Naive thymus-derived CD4-positive, alpha-beta T cell (primary cell): ENCODE data around the gene OSGEP. TPM values are rescaled to one million over a fixed set of nuclear protein-coding genes. Genes with fewer than 3 reads are reported as not detected.
"Not testable (repeated sequence)": the region's sequence is repeated elsewhere in the genome, so short reads cannot be mapped to it uniquely, and the experiment has no call there.

Source experiments
- ATAC-seq: fragments of 150-1000 bp; cut with Tn5 transposase; 2 replicates; pipeline ENCODE4 v1.10.0; 2021; ENCODE audit warnings: mild to moderate bottlenecking, moderate library complexity
- CTCF ChIA-PET: fragments of 350-600 bp; sonication (Branson Sonifier 250); formaldehyde crosslinking; loops from one replicate; lab custom pipeline; 2021; ENCODE audit warnings: antibody characterized with exemption; lab: Charles Lee
- POLR2A ChIA-PET: fragments of 350-600 bp; sonication (Branson Sonifier 250); formaldehyde crosslinking; loops from one replicate; lab custom pipeline; 2021; ENCODE audit warnings: antibody characterized with exemption, inconsistent platforms; lab: Charles Lee
- DNase-seq, 9 donors: peaks; one replicate each; pipeline versions ENCODE4 v3.0.0 to v3.0.0-alpha.2; 2020 to 2022; ENCODE audit warnings: mixed read lengths in 1 of 9
- H3K27ac ChIP-seq: one replicate; pipeline ENCODE4 v1.7.0; 2013; ENCODE audit warnings: mild to moderate bottlenecking, low read depth, low read length, moderate library complexity
- H3K27me3 ChIP-seq, 2 donors: one replicate each; pipeline ENCODE4 v1.7.0; 2013; ENCODE audit warnings: low read length in 2 of 2, mild to moderate bottlenecking in 2 of 2, moderate library complexity in 2 of 2; ENCODE audit not compliant: control insufficient read depth in 2 of 2, insufficient read depth in 2 of 2
- H3K36me3 ChIP-seq, 3 experiments: 1 replicate in 2 of 3; 2 replicates in 1 of 3; pipeline ENCODE4 v1.7.0; 2013; ENCODE audit warnings: low read length in 3 of 3, mild to moderate bottlenecking in 3 of 3, moderate library complexity in 1 of 3; ENCODE audit not compliant: insufficient read depth in 3 of 3, control insufficient read depth in 2 of 3
- H3K4me1 ChIP-seq, 2 donors: one replicate each; pipeline ENCODE4 v1.7.0; 2013; ENCODE audit warnings: low read length in 2 of 2, mild to moderate bottlenecking in 2 of 2, moderate library complexity in 1 of 2; ENCODE audit not compliant: control insufficient read depth in 2 of 2, insufficient read depth in 2 of 2
- H3K4me3 ChIP-seq: 2 replicates; pipeline ENCODE4 v1.7.0; 2013; ENCODE audit warnings: mild to moderate bottlenecking, low read length
- H3K9me3 ChIP-seq, 3 experiments: 1 replicate in 2 of 3; 2 replicates in 1 of 3; pipeline ENCODE4 v1.7.0; 2013; ENCODE audit warnings: low read length in 3 of 3; ENCODE audit not compliant: control insufficient read depth in 2 of 3
- H3K27ac Mint-ChIP-seq, 9 donors: one replicate each; pipeline ENCODE4 v1.8.0; 2020 to 2022; ENCODE audit warnings: mixed read lengths in 9 of 9, mild to moderate bottlenecking in 8 of 9, moderate library complexity in 5 of 9, inconsistent platforms in 2 of 9
- H3K27me3 Mint-ChIP-seq, 5 donors: one replicate each; pipeline ENCODE4 v1.8.0; 2021 to 2022; ENCODE audit warnings: mixed read lengths in 5 of 5, mild to moderate bottlenecking in 1 of 5
- H3K36me3 Mint-ChIP-seq, 5 donors: one replicate each; pipeline ENCODE4 v1.8.0; 2020 to 2022; ENCODE audit warnings: mixed read lengths in 5 of 5, mild to moderate bottlenecking in 3 of 5, inconsistent platforms in 1 of 5
- H3K4me1 Mint-ChIP-seq, 7 donors: one replicate each; pipeline ENCODE4 v1.8.0; 2020 to 2022; ENCODE audit warnings: mixed read lengths in 7 of 7, mild to moderate bottlenecking in 3 of 7, inconsistent platforms in 1 of 7
- H3K4me3 Mint-ChIP-seq, 10 donors: one replicate each; pipeline ENCODE4 v1.8.0; 2020 to 2022; ENCODE audit warnings: mild to moderate bottlenecking in 10 of 10, mixed read lengths in 10 of 10, moderate library complexity in 6 of 10, inconsistent platforms in 2 of 10
- H3K9me3 Mint-ChIP-seq, 11 donors: one replicate each; pipeline ENCODE4 v1.8.0; 2020 to 2022; ENCODE audit warnings: mixed read lengths in 11 of 11, mild to moderate bottlenecking in 4 of 11, inconsistent platforms in 1 of 11, moderate library complexity in 1 of 11
- intact Hi-C, 2 donors: fragments of 100-400 bp; cut with micrococcal nuclease; formaldehyde crosslinking; loops; one replicate each; pipeline ENCODE4 v1.15.1; 2023
- polyA plus RNA-seq, 2 donors: library from polyadenylated mRNA; unstranded; fragments of 300-500 nt; fragmentation: Illumina TruSeq; gene quantifications; one replicate each; pipeline ENCODE4 v1.2.3, GENCODE V29; 2021
- total RNA-seq, 6 experiments: library from RNA in 5 of 6; stranded (reverse) in 5 of 6; gene quantifications; 1 replicate in 5 of 6; 2 replicates in 1 of 6; pipeline ENCODE4 v1.2.3 and lab custom pipeline; 2021 to 2026

Gene OSGEP
- total and polyA plus RNA-seq, 7 experiments from 2014 or later = 30.8 to 77.2 (median 54.9) TPM

- H3K27me3 ChIP-seq = no peaks in the 10 kb centered on the region
Observed at GRCh38 chr14:20455355-20456300, 1.0 kb upstream of the OSGEP start.

GRCh38 chr14:20452831-20453230 lies 1.8 kb downstream of the OSGEP start:
- H3K27me3 ChIP-seq, DNase-seq, H3K27me3 Mint-ChIP-seq, H3K9me3 ChIP-seq, ATAC-seq, H3K4me3 ChIP-seq, H3K9me3 Mint-ChIP-seq: not testable (repeated sequence)
- Histone ChIP-seq H3K27ac (peak overlapping the region; percentile 85), H3K4me1 (peaks cover 11 to 17% of the 10 kb centered on the region in 2 donors), H3K36me3 (peaks cover 21 to 60% (median 23%) of the 10 kb centered on the region in 3 experiments)
- Mint-ChIP-seq H3K4me3 (peak overlapping the region; percentile 13 to 60 (median 40)), H3K36me3 (peaks cover 8 to 35% (median 24%) of the 10 kb centered on the region in 5 donors), H3K27ac (peak overlapping the region in 7 of 9 donors; percentile 13 to 80 (median 60)), H3K4me1 (peaks cover 4 to 20% (median 11%) of the 10 kb centered on the region in 7 donors)
- ChIA-PET CTCF (interaction anchor here (0.8 to 1.3 kb wide), 2 partner anchors 37 to 125 kb away, joined by 5 read pairs; no protein-coding TSS in a partner anchor), POLR2A (interaction anchor here (1.0 to 4.4 kb wide), 6 partner anchors 9 to 39 kb away, joined by 3 to 47 read pairs (median 3); partner anchors contain the start of gene PNP)
- intact Hi-C loops = loop anchor here in 1 of 2 donors (10.0 kb wide), 1 partner anchor 1002 kb away; the partner anchor contains the start of gene CHD8

More at GRCh38 chr14:20455355-20456300, 1.0 kb upstream of the OSGEP start:
- Mint-ChIP-seq H3K9me3 (peaks cover 0 to 1% (median 0%) of the 10 kb centered on the region in 11 donors), H3K27ac (no peak overlapping the region), H3K27me3 (no peaks in the 10 kb centered on the region), H3K36me3 (peaks cover 6 to 31% (median 18%) of the 10 kb centered on the region in 5 donors), H3K4me1 (peaks cover 15 to 39% (median 28%) of the 10 kb centered on the region in 7 donors), H3K4me3 (no peak overlapping the region)
- Histone ChIP-seq H3K4me1 (peaks cover 20 to 27% of the 10 kb centered on the region in 2 donors), H3K4me3 (peak overlapping the region; percentile 80), H3K36me3 (peaks cover 24 to 56% (median 25%) of the 10 kb centered on the region in 3 experiments), H3K9me3 (no peaks in the 10 kb centered on the region), H3K27ac (peak overlapping the region; percentile 85)
- DNase-seq = peak in 1 of 9 donors; percentile 91
- CTCF ChIA-PET = interaction anchor here (0.9 to 1.5 kb wide), 4 partner anchors 14 to 226 kb away, joined by 3 to 6 read pairs (median 3); no protein-coding TSS in a partner anchor
- intact Hi-C loops = loop anchor here (1.0 to 10.0 kb wide), 15 partner anchors 14 to 999 kb away; partner anchors contain the start of genes PARP2 (in 2 of the 2), CCNB1IP1 (in 1 of the 2), CHD8 (in 1 of the 2) and PNP (in 1 of the 2)
- POLR2A ChIA-PET = interaction anchor here (0.5 to 4.4 kb wide), 28 partner anchors 8 to 227 kb away, joined by 3 to 47 read pairs (median 5); partner anchors contain the start of genes PARP2, PNP and TEP1
- ATAC-seq = peak; percentile 78

GRCh38 chr14:20446889-20447288 lies 7.7 kb downstream of the OSGEP start:
- Mint-ChIP-seq H3K27me3 (no peaks in the 10 kb centered on the region), H3K4me1 (peaks cover 2 to 14% (median 4%) of the 10 kb centered on the region in 7 donors), H3K9me3 (peaks cover 0 to 4% (median 0%) of the 10 kb centered on the region in 11 donors), H3K36me3 (peaks cover 15 to 46% (median 27%) of the 10 kb centered on the region in 5 donors), H3K27ac (peak overlapping the region in 2 of 9 donors; percentile 5 to 6), H3K4me3 (no peak overlapping the region)
- Histone ChIP-seq H3K4me1 (no peaks in the 10 kb centered on the region), H3K36me3 (peaks cover 18 to 65% (median 23%) of the 10 kb centered on the region in 3 experiments), H3K27me3 (no peaks in the 10 kb centered on the region), H3K4me3 (no peak overlapping the region), H3K9me3 (no peaks in the 10 kb centered on the region), H3K27ac (no peak overlapping the region)
- ChIA-PET CTCF (interaction anchor here (0.5 to 0.6 kb wide), 2 partner anchors 60 to 185 kb away, joined by 3 to 4 read pairs; no protein-coding TSS in a partner anchor), POLR2A (interaction anchor here (0.6 kb wide), 1 partner anchor 119 kb away, joined by 4 read pairs; no protein-coding TSS in a partner anchor)
- ATAC-seq = no peak
- no peak for DNase-seq
- intact Hi-C loops = no loop called here

- DNase-seq, H3K27me3 ChIP-seq, CTCF ChIA-PET, H3K4me3 Mint-ChIP-seq, H3K4me3 ChIP-seq, H3K27me3 Mint-ChIP-seq, H3K27ac ChIP-seq, intact Hi-C loops, ATAC-seq, H3K9me3 ChIP-seq, H3K9me3 Mint-ChIP-seq, H3K27ac Mint-ChIP-seq: not testable (repeated sequence)
- Histone ChIP-seq H3K36me3 (peaks cover 14 to 36% (median 14%) of the 10 kb centered on the region in 3 experiments), H3K4me1 (peaks cover 13 to 16% of the 10 kb centered on the region in 2 donors)
- POLR2A ChIA-PET = interaction anchor here (1.0 to 1.3 kb wide), 2 partner anchors 12 to 28 kb away, joined by 3 to 5 read pairs; partner anchors contain the start of gene APEX1
- peaks cover 7 to 27% (median 19%) of the 10 kb centered on the region in 5 donors for H3K36me3 Mint-ChIP-seq
- peaks cover 18 to 35% (median 23%) of the 10 kb centered on the region in 7 donors for H3K4me1 Mint-ChIP-seq
Observed at GRCh38 chr14:20443650-20444049, 11.0 kb downstream of the OSGEP start.

GRCh38 chr14:20441461-20441860 lies 13.2 kb downstream of the OSGEP start:
- H3K27ac Mint-ChIP-seq = peak overlapping the region in 8 of 9 donors; percentile 24 to 95 (median 86)
- Histone ChIP-seq H3K27ac (peak overlapping the region; percentile 26), H3K27me3 (no peaks in the 10 kb centered on the region), H3K4me1 (peaks cover 13 to 16% of the 10 kb centered on the region in 2 donors), H3K9me3 (no peaks in the 10 kb centered on the region), H3K4me3 (no peak overlapping the region), H3K36me3 (peaks cover 0 to 14% (median 0%) of the 10 kb centered on the region in 3 experiments)
- intact Hi-C loops = loop anchor here in 1 of 2 donors (1.0 kb wide), 2 partner anchors 13 to 26 kb away; partner anchors contain the start of gene OSGEP
- H3K27me3 Mint-ChIP-seq = no peaks in the 10 kb centered on the region
- ChIA-PET CTCF (interaction anchor here (1.1 to 2.0 kb wide), 2 partner anchors 15 to 26 kb away, joined by 3 to 7 read pairs; no protein-coding TSS in a partner anchor), POLR2A (interaction anchor here (0.5 to 3.3 kb wide), 7 partner anchors 8 to 703 kb away, joined by 3 to 14 read pairs (median 3); partner anchors contain the start of genes APEX1, OSGEP and PIP4P1)
- peak overlapping the region in 4 of 10 donors; percentile 14 to 38 (median 30) for H3K4me3 Mint-ChIP-seq
- DNase-seq (no peak), ATAC-seq (no peak)
- peaks cover 0 to 11% (median 6%) of the 10 kb centered on the region in 5 donors for H3K36me3 Mint-ChIP-seq
- H3K9me3 Mint-ChIP-seq = peaks cover 0 to 4% (median 0%) of the 10 kb centered on the region in 11 donors
- H3K4me1 Mint-ChIP-seq = peaks cover 18 to 35% (median 23%) of the 10 kb centered on the region in 7 donors
